ENCODE data around the gene ESR1.
"Not testable (repeated sequence)": the region's sequence is repeated elsewhere in the genome, so short reads cannot be mapped to it uniquely, and the experiment has no call there.

ESR1 gene

GRCh38 chr6:152098683-152099082, 291.2 kb downstream of the ESR1 start:
- no peak for DNase-seq

GRCh38 chr6:152099446-152100182, 292.1 kb downstream of the ESR1 start:
- DNase-seq, result no peak

DNA sequence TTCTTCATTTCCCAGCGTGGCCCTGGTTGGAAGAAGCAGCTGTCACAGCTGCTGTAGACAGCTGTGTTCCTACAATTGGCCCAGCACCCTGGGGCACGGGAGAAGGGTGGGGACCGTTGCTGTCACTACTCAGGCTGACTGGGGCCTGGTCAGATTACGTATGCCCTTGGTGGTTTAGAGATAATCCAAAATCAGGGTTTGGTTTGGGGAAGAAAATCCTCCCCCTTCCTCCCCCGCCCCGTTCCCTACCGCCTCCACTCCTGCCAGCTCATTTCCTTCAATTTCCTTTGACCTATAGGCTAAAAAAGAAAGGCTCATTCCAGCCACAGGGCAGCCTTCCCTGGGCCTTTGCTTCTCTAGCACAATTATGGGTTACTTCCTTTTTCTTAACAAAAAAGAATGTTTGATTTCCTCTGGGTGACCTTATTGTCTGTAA, 292.7 kb downstream of the ESR1 start:
- no peak for DNase-seq

DNA sequence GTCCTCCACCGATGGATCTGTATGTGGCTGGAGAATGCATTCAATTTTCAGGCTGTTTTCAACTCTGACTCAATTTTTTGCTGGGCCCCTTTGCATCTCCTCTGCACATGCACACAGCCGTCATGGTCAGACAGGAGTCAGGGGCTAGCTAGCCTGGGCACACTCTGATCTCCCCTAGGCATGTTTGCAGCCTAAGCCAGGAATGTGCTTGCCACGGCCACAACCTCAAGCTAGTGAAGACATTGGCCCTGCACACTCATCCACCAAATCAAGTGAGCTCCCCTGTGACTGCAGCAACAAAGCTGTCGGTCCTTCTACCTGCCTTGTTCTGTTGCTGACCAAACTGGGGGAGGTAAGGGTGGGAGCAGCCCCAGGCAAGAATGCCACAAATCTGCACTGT, 300.5 kb downstream of the ESR1 start:
- no peak for DNase-seq

DNA sequence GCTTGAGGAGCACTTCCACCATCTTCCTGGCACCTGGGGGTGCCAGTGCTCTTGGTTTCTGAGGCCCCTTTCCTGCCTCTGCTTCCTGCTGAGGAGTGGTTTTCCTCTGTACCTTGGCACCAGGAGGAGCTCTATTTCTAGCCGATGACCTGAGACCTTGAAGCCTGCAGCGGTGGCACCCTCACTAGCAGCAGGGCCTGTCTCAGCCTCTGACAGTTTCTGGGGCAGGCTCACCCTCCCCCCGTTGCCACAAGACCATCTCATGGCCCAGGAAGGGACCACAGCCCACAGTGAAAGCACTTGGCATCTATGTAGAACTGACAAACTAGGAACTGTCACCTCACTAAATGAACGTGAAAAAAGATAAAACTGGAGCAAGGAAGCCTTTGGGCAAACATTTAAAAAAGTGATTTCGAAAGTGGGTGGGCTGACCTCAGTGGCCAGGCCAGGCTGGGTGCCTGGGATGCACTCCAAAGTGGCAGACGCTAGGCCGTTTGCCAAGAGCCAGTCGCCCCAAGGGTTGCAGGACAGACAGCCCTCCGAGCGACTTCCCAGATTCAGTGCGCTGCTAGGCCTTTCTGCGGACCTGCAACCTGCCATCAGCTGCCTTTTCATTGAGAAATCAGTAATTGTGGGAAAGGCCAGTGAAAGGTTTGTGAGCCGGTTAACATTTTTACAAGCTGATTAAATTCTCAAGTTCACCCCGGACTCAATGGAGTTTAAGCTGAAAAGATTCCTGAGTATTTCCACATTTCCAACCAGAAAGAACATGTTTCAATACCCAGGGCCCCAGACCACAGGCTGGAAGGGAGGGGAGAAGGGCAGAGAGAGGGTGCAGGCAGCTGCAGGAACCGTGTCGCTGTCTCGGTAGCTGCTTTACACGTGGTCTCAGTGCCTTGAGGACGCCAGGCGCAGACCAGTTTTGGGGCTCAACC, 303.7 kb downstream of the ESR1 start:
- no peak for DNase-seq

DNA sequence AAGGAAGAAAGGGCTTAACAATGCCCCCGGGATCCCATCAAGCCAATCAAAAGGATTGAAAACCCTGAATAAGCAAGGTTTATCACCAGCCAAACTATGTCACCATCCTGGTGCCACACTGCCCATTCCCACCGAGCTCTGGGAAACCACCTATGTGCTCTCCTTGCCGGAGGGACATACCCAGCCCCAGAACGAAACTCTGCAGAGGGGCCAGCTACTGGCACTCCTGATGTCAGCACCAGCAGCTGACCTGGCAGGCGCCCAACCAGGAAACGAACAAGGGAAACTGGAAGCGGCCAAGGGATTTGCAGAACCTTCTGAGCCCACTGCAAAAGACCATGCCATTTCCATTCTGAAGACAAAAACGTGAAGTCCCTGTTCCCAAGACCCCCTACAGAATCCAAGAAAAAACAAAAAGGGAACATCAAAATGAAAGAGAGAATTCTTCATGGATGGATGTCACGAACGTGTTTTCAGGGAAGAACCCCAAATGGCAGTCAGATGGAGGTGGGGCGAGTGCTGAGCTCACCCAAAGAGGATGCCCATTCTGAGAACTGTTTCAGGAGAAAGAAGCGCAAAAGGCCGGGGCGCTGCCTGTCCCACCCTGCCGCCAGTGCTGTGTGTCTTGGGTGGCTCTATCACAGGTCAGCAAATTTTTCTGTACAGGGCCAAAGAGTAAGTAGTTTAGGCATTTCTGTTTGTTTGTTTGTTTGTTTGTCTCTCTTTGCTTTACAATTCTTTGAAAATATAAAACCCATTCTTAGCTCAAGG, 305.2 kb downstream of the ESR1 start:
- DNase-seq, result no peak

- no peak for DNase-seq
Measured at GRCh38 chr6:152117156-152118133, 310.0 kb downstream of the ESR1 start.

DNA sequence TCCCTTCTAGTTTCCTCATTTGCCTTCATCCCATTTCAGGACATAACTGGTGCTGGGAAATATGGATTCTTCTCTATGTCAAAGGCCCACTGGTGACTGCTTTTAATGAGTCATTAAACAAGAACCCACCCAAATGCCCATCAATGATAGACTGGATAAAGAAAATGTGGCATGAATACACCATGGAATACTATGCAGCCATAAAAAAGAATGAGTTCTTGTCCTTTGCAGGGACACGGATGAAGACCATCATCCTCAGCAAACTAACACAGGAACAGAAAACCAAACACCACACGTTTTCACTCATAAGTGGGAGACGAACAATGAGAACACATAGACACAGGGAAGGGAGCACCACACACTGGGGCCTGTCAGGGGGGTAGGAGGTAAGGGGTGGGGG, 310.7 kb downstream of the ESR1 start:
- DNase-seq, result no peak

DNA sequence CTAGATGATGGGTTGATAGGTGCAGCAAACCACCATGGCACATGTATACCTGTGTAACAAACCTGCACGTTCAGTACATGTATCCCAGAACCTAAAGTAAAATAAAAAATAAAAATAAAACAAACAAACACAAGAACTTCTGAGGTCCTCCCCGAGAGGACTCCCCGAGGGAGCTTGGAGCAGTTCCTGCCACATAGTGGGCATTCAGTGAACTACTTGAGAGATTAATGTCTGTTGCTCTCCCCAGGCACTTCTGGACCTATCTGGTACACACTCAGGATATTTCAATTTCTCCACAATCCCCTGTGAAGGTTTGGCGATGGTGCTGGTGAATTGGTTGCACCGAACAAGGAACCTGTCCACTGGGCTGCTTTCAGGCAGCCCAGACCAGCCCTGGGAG, 311.2 kb downstream of the ESR1 start:
- no peak for DNase-seq

DNA sequence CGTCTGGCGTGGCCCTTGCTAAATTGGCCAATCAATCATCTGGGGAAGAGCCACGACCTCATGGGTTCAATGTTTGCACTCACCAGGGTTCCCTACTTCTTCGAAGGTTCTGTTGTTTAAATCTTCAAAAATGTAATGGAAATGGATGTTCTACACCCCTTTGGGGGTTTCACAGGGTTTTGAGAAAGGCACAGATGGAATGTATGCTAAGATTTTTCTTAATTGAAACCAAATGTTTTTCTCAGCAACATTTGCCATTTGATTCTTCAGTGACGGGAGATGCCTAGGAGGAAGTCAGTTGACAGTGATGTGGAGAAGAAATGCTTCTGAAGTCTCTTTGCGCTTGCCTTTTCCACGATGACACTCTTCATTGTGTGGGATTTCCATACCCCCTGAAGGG, 312.3 kb downstream of the ESR1 start:
- DNase-seq, result no peak

DNA sequence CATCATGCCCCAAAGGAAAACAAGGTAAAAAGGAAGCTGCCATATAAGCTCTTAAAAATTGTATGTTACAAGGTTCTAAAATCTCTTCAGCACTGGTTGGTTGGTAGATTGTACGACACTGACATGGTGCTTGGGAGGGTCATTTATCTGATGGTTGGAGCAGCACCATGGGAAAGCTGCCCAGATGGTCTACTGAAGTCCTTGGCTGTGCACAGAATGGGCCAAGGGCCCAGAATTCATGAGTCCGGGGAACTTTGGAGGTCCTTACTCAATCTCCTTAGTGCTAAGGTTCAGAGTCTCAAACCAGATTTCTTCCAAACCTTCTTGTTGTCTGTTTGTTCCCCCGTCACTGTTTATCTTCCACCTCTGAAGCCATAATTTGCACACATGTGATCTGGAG, 314.4 kb downstream of the ESR1 start:
- DNase-seq, result no peak

- no peak for DNase-seq
Measured at GRCh38 chr6:152122434-152122833, 315.0 kb downstream of the ESR1 start.

GRCh38 chr6:152123076-152123475, 315.6 kb downstream of the ESR1 start:
- DNase-seq, result no peak

DNA sequence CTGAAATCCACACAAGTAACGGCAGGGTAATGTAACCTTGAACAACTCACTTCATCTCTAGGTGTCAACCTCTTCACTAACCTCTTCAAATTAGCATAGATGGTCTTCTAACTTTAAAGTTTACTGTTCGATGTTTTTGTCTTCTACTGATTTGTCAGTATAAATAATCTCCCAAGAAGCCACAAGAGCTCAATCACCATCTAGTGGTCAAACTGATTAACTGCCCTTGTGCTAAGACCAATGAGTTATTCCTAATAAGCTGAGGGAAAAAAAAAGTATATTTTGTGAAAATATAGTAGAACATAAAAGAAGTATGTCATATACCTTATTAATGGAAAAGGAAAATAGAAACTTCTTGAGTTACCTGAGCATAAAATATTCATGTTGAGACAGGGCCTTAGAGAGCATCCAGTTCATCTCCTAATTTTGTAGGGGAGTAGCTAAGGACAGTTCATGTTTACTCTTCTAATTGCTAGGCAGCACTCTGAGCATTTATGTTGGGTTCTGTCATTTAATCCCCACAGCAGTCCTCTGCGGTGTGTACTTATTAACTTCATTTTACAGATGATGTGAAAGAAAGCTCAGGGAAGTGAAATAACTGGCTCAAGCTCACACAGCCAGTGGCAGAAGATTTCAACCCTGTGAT, 317.1 kb downstream of the ESR1 start:
- no peak for DNase-seq

GRCh38 chr6:152127432-152128165, 320.1 kb downstream of the ESR1 start:
- DNase-seq, result no peak

DNA sequence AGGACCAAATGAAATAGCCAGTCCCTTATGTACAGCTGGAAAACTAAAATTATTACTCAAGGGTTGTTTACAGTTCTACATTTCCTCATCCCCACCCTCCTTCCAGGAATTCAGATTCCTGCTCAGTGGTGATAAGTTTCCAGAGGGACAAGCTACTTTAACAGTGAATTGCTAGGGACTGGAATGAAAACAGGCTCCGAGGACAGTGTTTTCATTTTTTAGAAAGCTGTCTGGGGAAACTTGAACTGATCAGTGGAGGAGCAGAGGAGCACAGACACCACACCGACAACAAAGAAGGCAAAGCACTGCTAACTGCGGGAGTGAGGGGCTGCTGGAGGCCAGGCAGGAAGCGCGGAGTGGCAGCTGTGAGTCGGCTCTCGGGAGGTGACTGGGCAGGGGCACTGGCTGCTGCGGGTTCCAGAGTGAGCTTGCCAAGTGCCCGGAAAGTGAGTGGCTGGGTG, 322.2 kb downstream of the ESR1 start:
- no peak for DNase-seq

DNA sequence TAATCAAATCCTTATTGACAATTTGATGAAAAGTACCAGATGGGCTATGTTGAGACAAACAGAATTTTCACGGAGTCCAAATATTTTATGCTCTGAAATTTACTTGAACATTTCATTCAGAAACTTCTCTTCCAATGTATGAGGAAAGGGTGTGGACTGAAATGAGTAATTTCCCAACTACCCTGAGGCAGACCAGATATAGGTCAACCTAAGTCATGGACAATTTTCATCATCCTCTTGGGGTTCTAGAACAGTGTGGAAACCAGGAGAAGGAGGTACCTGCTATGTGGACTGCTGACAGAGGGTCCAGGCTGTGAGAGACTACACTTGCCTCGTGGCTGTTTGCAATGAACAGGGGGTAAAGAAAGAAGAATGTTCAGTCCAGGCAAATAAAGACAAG, 323.0 kb downstream of the ESR1 start:
- no peak for DNase-seq

GRCh38 chr6:152135755-152136448, 328.4 kb downstream of the ESR1 start:
- DNase-seq, result no peak

GRCh38 chr6:152136449-152136825, 329.0 kb downstream of the ESR1 start:
- DNase-seq, result no peak

DNA sequence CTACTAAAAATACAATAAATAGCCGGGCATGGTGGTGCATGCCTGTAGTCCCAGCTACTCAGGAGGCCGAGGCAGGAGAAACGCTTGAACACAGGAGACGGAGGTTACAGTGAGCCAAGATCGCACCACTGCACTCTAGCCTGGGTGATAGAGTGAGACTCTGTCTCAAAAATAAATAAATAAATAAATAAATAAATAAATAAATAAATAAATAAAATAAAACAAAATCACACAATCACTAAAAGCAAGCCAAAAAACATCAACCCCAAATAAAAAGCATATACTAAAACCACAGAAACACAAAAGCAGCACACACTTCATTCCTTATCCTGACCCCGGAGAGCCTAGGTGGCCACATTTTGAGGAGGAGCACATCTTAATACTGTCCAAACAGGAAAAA, 330.9 kb downstream of the ESR1 start:
- DNase-seq, result not testable (repeated sequence)

All from T-helper 9 cell (primary cell).